ENCODE results near the gene CPAMD8. TPM values are rescaled to one million over a fixed set of nuclear protein-coding genes. Genes with fewer than 3 reads are reported as not detected.

CPAMD8 gene
- total RNA-seq, 6 experiments from 2014 or later = 0.90 to 1.8 (median 1.2) TPM

DNA sequence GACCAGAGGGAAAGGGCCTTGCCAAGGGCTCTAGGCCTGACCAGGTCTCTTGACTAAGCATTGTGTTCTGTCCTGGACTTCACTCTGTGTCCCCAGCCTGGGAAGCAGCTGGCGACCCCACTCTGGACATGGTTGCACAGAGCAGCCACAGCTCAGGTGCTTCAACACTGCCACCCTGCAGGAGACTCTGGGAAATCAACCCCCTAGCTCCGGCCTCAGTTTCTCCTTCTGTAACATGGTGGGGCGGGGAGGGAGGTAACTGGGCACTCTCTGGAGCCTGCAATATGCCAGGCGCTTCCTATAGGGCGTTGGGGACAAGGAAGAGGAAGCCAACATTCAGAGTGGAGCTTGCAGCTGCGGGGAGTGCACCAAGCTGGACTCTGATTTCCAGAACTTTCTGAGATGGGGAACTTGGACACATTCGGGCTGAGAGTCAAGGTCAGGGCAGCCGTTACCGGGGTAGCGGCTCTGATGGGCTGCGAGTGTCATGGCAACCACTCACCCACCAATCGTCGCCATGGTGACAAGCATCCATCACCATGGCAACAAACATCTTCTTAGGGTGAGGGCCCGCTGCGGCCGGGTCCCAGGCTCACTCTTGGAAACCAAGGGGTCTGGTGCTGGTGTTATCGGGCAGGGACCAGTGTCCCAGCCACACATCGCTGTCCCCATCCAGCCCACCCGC is 125.0 kb downstream of the CPAMD8 start:
- intact Hi-C loops (cut with DNase I) = no loop called here
- WGBS (ENCODE audit: insufficient coverage, low coverage, low lambda C conversion rate, missing lambda C conversion rate) = 74% methylated on average over 8 of the region's 19 CpGs
- peaks cover 0 to under 1% of the 10 kb centered on the region in 2 donors for H3K27me3 ChIP-seq
- DNase-seq (no peak), ATAC-seq (no peak)
- no peak overlapping the region for H3K4me3 ChIP-seq
- no peak overlapping the region for H3K27ac ChIP-seq
- H3K9me3 ChIP-seq = no peaks in the 10 kb centered on the region
- H3K36me3 ChIP-seq = no peaks in the 10 kb centered on the region
- peaks cover 0 to 1% (median 0%) of the 10 kb centered on the region in 4 donors for H3K4me1 ChIP-seq
- TF ChIP-seq, protein P1, sequence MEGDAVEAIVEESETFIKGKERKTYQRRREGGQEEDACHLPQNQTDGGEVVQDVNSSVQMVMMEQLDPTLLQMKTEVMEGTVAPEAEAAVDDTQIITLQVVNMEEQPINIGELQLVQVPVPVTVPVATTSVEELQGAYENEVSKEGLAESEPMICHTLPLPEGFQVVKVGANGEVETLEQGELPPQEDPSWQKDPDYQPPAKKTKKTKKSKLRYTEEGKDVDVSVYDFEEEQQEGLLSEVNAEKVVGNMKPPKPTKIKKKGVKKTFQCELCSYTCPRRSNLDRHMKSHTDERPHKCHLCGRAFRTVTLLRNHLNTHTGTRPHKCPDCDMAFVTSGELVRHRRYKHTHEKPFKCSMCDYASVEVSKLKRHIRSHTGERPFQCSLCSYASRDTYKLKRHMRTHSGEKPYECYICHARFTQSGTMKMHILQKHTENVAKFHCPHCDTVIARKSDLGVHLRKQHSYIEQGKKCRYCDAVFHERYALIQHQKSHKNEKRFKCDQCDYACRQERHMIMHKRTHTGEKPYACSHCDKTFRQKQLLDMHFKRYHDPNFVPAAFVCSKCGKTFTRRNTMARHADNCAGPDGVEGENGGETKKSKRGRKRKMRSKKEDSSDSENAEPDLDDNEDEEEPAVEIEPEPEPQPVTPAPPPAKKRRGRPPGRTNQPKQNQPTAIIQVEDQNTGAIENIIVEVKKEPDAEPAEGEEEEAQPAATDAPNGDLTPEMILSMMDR (IDR thresholded peaks at IDR 0.05) = no peak
- TF ChIP-seq POLR2A (IDR thresholded peaks at IDR 0.05) = no peak

DNA sequence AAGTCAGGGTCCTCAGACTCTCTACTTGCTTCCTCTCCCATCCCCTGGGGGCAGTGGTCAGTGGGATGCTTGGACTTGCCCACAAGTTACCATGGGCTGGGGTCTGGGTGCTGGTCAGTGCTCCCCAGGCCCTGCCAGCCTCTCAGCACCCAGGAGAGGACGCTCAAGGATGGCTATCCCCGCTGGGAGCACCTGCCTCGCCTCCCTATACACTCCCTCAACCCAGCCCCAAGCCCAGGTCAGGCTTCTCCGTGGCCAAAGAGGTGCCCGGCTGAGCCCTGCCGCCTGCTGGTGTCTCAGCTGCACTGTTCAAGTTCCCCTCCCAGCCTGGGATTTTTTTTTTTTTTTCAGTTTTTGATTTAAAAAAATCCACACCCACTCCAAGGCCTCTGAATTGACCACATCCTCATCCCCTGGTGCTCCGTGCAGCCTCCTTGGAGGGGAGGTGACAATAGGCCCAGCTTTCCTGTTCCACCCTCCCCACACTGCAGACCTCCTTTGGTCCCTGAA is 127.0 kb downstream of the CPAMD8 start:
- peaks cover 0 to 7% of the 10 kb centered on the region in 2 donors for H3K27me3 ChIP-seq
- TF ChIP-seq POLR2A (IDR thresholded peaks at IDR 0.05) = no peak
- TF ChIP-seq, protein P1 (IDR thresholded peaks at IDR 0.05) = peak; percentile 33 to 47 (median 44)
- H3K27ac ChIP-seq = no peak overlapping the region
- ATAC-seq (peak; percentile 8 to 31 (median 19)), DNase-seq (peak in 1 of 3 donors; percentile 51)
- no peaks in the 10 kb centered on the region for H3K9me3 ChIP-seq
- 24% methylated on average over 4 of the region's 7 CpGs for WGBS (ENCODE audit: insufficient coverage, low coverage, low lambda C conversion rate, missing lambda C conversion rate)
- H3K4me1 ChIP-seq = peaks cover 0 to 7% (median 0%) of the 10 kb centered on the region in 4 donors
- H3K36me3 ChIP-seq = no peaks in the 10 kb centered on the region
- intact Hi-C loops (cut with DNase I) = no loop called here
- no peak overlapping the region for H3K4me3 ChIP-seq

DNA sequence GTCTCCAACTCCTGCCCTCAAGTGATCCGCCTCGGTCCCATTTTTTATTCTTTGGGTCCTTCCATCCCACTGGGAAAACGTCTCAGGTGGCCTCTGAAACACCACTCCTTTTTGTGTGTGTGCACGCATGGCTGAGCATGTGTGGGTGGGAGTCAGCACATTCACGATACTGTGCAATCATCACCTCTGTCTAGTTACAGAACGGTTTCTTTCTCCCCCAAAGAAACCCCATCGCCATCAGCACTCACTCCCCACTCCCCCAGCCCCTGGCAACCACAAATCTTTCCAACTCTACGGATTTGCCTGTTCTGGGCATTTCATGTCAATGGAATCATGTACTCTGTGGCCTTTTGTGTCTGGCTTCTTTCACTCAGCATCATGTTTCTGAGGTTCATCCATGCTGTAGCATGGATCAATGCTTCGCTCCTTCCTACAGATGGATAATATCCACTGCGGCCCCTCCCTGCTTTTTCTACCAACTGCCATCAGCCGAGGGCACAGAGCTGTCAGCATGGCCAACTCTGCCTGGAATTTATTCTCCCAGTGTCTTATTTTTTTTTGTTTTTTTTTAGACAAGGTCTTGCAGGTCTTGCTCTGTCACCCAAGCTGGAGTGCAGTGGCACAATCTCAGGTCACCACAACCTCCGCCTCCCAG is 128.1 kb downstream of the CPAMD8 start:
- TF ChIP-seq, protein P1 (IDR thresholded peaks at IDR 0.05) = no peak
- TF ChIP-seq POLR2A (IDR thresholded peaks at IDR 0.05) = no peak
- no peak overlapping the region for H3K4me3 ChIP-seq
- no peaks in the 10 kb centered on the region for H3K9me3 ChIP-seq
- DNase-seq = no peak
- ATAC-seq = no peak
- H3K36me3 ChIP-seq = no peaks in the 10 kb centered on the region
- WGBS (ENCODE audit: insufficient coverage, low coverage, low lambda C conversion rate, missing lambda C conversion rate) = 85% methylated on average over 12 of the region's 12 CpGs
- intact Hi-C loops (cut with DNase I) = no loop called here
- no peak overlapping the region for H3K27ac ChIP-seq
- H3K27me3 ChIP-seq = peaks cover 0 to 7% of the 10 kb centered on the region in 2 donors
- H3K4me1 ChIP-seq = peaks cover 0 to 7% (median 0%) of the 10 kb centered on the region in 4 donors

DNA sequence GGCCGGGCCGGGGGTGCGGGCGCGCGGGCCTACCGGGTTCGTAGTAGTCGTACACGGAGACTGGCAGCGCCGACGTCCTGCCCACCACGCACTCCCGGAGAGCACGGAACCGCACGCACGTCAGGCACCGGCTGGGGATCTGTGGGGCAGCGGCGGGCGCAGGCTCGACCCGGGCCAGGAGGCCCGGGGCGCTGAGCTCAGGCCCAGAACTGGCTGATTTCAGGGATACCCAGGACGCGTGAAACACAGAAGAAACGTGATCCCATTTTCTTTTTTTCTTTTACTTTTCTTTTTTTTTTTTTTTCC is 128.8 kb downstream of the CPAMD8 start:
- no peak for TF ChIP-seq POLR2A (IDR thresholded peaks at IDR 0.05)
- TF ChIP-seq, protein P1 (IDR thresholded peaks at IDR 0.05) = no peak
- Histone ChIP-seq H3K27ac (peak overlapping the region in 1 of 3 donors; percentile 51), H3K9me3 (no peaks in the 10 kb centered on the region), H3K4me3 (peak overlapping the region; percentile 36 to 44 (median 39)), H3K36me3 (no peaks in the 10 kb centered on the region), H3K27me3 (peaks cover 0 to 7% of the 10 kb centered on the region in 2 donors), H3K4me1 (peaks cover 0 to 7% (median 0%) of the 10 kb centered on the region in 4 donors)
- ATAC-seq (peak in 1 of 4 donors; percentile 1), DNase-seq (no peak)
- intact Hi-C loops (cut with DNase I) = no loop called here
- 8% methylated on average over 2 of the region's 30 CpGs for WGBS (ENCODE audit: insufficient coverage, low coverage, low lambda C conversion rate, missing lambda C conversion rate)

Data from right lobe of liver (tissue), 6 donors.